Activated CD4-positive, alpha-beta memory T cell treated with anti-CD3 and anti-CD28 coated beads for 36 hours (primary cell): ENCODE results near the gene RALGPS1. TPM values are rescaled to one million over a fixed set of nuclear protein-coding genes. Genes with fewer than 3 reads are reported as not detected.

ENCODE experiments used
- CTCF ChIA-PET: fragments of 350-600 bp; sonication (Branson Sonifier 250); formaldehyde crosslinking; loops from one replicate; lab custom pipeline; 2021; ENCODE audit warnings: antibody characterized with exemption, inconsistent platforms; lab: Charles Lee
- POLR2A ChIA-PET: fragments of 350-600 bp; sonication (Branson Sonifier 250); formaldehyde crosslinking; loops from one replicate; lab custom pipeline; 2021; ENCODE audit warnings: antibody characterized with exemption; lab: Charles Lee
- DNase-seq: peaks from one replicate; pipeline ENCODE4 v3.0.0-alpha.2; 2020
- H3K27ac Mint-ChIP-seq: one replicate; pipeline ENCODE4 v1.8.0; 2021; ENCODE audit warnings: mixed read lengths
- H3K27me3 Mint-ChIP-seq: one replicate; pipeline ENCODE4 v1.8.0; 2021; ENCODE audit warnings: mixed read lengths
- H3K36me3 Mint-ChIP-seq: one replicate; pipeline ENCODE4 v1.8.0; 2021; ENCODE audit warnings: mixed read lengths
- H3K4me1 Mint-ChIP-seq: one replicate; pipeline ENCODE4 v1.8.0; 2021; ENCODE audit warnings: low read depth, mixed read lengths
- H3K4me3 Mint-ChIP-seq: one replicate; pipeline ENCODE4 v1.8.0; 2021; ENCODE audit warnings: mild to moderate bottlenecking, mixed read lengths
- H3K9me3 Mint-ChIP-seq: one replicate; pipeline ENCODE4 v1.8.0; 2021; ENCODE audit warnings: mixed read lengths
- intact Hi-C: fragments of 100-400 bp; cut with micrococcal nuclease; formaldehyde crosslinking; loops from one replicate; pipeline ENCODE4 v1.15.1; 2023
- total RNA-seq, 2 experiments: library from RNA; stranded (reverse); gene quantifications; one replicate each; pipeline ENCODE4 v1.2.3, GENCODE V29; 2021

The RALGPS1 gene
- total RNA-seq, 2 experiments from 2014 or later = 2.1 to 3.1 TPM

DNA sequence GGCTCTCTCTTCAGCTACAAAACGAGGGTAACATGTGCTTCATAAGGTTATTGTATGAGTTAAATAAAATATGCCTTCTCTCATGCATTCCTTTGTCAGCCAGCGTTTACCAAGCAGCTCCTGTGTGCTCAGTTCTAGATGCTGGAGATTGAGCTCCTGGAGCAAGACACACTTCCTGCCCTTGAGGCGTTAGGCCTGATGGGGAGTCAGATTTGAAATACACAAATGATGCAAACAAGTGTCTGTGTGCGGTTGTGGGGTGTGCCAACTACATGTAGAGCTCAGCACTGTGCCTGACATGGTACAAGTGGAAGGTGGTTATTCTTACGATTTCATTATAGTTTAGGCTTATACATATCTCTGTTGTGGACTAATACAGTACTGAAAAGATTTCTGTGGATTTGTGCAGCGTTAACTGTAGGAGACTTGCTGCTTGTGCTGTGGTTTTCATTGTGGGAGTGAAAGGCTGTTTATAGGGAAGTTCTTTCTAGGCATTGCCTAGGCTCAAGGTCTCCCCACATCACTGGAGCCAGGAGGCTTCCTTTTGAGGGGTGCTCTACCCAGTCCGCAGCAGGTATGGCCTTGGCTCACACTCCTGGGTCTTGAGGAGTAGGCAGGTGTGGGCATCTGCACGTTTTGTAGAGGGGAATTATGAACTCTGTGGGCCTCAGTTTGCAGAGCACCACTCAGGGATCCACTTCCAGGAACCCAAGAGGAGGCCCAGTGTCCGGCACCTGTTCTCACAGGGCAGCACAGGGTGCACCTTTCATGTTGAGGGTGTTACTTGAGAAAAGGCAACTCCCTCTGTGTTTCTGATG is 247.7 kb downstream of the RALGPS1 start:
- peak; percentile 56 for DNase-seq
- H3K36me3 Mint-ChIP-seq = no peaks in the 10 kb centered on the region
- ChIA-PET POLR2A (interaction anchor here (1.0 kb wide), 1 partner anchor 157 kb away, joined by 4 read pairs; no protein-coding TSS in a partner anchor), CTCF (interaction anchor here (1.0 kb wide), 1 partner anchor 221 kb away, joined by 3 read pairs; no protein-coding TSS in a partner anchor)
- H3K4me3 Mint-ChIP-seq = no peak overlapping the region
- intact Hi-C loops = no loop called here
- peaks cover 26% of the 10 kb centered on the region for H3K4me1 Mint-ChIP-seq
- peaks cover under 1% of the 10 kb centered on the region for H3K27me3 Mint-ChIP-seq
- H3K27ac Mint-ChIP-seq = no peak overlapping the region
- no peaks in the 10 kb centered on the region for H3K9me3 Mint-ChIP-seq

DNA sequence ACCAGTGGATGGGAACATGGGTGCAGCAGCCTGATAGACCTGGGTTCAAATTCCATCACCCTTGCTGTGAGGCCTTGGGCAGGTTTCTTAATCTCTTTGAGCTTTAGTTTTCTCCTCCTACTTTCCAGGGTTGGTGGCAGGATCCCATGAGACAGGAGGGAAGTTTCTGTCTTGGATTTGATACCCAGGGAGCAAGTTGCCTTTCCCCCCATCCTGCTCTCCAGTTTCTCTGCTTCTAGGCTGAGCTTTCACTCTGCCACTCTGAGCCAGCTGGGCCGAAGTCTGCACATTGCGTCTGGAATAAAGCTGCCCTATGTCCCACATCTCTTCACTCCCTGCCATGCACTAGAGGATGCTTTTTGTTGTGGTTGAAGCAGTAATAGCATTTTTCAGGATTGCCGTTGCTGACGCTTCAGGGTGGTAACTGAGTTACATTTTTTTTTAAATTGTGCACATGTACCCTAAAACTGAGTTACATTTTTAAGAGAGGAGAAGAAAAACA is 248.3 kb downstream of the RALGPS1 start:
- H3K27me3 Mint-ChIP-seq = no peaks in the 10 kb centered on the region
- intact Hi-C loops = no loop called here
- POLR2A ChIA-PET = no interaction called here

DNA sequence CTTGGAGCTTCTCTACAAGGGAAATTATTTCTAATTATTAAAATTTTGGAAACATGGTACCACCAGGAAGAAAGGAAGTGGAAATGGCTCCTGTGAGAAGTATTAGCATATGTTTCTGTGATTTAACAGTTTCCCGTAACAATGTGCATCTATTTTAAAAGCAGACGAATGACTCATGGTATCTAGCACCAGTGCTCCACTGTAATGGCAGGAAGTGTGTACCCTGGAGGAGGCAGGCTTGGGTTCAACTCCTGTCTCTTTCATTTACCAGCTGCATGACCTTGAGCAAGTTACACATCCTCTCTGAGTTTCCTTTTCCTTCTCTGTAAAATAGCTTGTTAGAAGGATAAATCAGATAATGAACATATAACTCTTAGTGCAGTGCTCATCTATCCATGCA is 248.8 kb downstream of the RALGPS1 start:
- no peak overlapping the region for H3K27ac Mint-ChIP-seq
- CTCF ChIA-PET = interaction anchor here (0.6 to 1.0 kb wide), 2 partner anchors 223 to 337 kb away, joined by 3 read pairs; no protein-coding TSS in a partner anchor

More for the DNA sequence above, 248.3 kb downstream of the RALGPS1 start:
- Mint-ChIP-seq H3K27ac (no peak overlapping the region), H3K36me3 (no peaks in the 10 kb centered on the region), H3K4me1 (peaks cover 26% of the 10 kb centered on the region), H3K9me3 (no peaks in the 10 kb centered on the region), H3K4me3 (no peak overlapping the region)
- CTCF ChIA-PET = interaction anchor here (1.0 kb wide), 1 partner anchor 222 kb away, joined by 3 read pairs; no protein-coding TSS in a partner anchor
- DNase-seq = no peak

DNA sequence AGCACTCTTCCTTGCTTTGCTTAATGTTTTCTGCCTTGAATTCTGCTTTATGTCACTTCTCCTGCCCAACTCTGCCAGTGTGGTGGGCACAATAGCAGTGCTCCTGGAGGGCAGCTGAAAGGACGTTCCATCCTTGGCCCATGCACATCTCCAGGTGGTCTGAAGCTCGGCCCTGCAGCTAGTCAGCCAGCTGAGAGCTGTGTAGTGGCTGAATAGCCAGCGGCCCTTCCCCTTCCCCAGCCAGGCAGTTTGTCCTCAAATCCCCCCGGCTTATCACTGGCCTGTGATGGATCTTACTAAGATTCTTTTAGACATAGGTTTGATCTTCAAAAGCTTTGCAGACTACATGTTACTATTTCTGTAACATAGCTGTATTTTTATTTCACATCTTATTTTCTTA is 250.5 kb downstream of the RALGPS1 start:
- DNase-seq = peak; percentile 4
- intact Hi-C loops = no loop called here
- no peaks in the 10 kb centered on the region for H3K9me3 Mint-ChIP-seq
- ChIA-PET POLR2A (no interaction called here), CTCF (interaction anchor here (0.9 to 1.7 kb wide), 4 partner anchors 48 to 200 kb away, joined by 3 to 5 read pairs (median 4); no protein-coding TSS in a partner anchor)
- no peak overlapping the region for H3K27ac Mint-ChIP-seq
- no peaks in the 10 kb centered on the region for H3K36me3 Mint-ChIP-seq
- no peak overlapping the region for H3K4me3 Mint-ChIP-seq
- no peaks in the 10 kb centered on the region for H3K27me3 Mint-ChIP-seq
- peaks cover 26% of the 10 kb centered on the region for H3K4me1 Mint-ChIP-seq

More for the DNA sequence above, 248.8 kb downstream of the RALGPS1 start:
- Mint-ChIP-seq H3K4me1 (peaks cover 26% of the 10 kb centered on the region), H3K4me3 (no peak overlapping the region), H3K36me3 (no peaks in the 10 kb centered on the region), H3K9me3 (no peaks in the 10 kb centered on the region), H3K27me3 (no peaks in the 10 kb centered on the region)
- peak; percentile 39 for DNase-seq
- POLR2A ChIA-PET = no interaction called here
- intact Hi-C loops = no loop called here

DNA sequence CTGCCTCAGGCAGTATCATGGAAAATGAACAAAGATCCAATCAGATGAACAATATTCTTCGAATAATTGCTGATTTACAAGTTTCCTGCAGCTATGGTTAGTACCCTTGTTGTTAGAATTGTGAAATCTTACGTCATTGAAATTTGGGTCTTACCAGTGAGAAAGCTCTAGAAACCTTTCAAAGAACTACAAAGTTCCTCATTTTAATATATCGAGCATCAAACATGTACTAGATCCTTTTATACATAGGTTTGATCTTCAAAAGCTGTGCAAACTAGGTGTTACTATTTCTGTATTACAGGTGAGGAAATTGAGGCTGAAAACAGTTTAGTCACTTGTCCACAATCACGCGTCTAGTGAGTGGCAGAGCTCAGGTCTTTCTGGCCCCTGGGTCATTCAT is 251.5 kb downstream of the RALGPS1 start:
- no peak for DNase-seq
- intact Hi-C loops = no loop called here
- no peak overlapping the region for H3K4me3 Mint-ChIP-seq
- H3K36me3 Mint-ChIP-seq = no peaks in the 10 kb centered on the region
- H3K4me1 Mint-ChIP-seq = peaks cover 26% of the 10 kb centered on the region
- H3K27me3 Mint-ChIP-seq = no peaks in the 10 kb centered on the region
- no peaks in the 10 kb centered on the region for H3K9me3 Mint-ChIP-seq
- H3K27ac Mint-ChIP-seq = no peak overlapping the region
- ChIA-PET CTCF (interaction anchor here (1.7 kb wide), 1 partner anchor 48 kb away, joined by 4 read pairs; no protein-coding TSS in a partner anchor), POLR2A (no interaction called here)

DNA sequence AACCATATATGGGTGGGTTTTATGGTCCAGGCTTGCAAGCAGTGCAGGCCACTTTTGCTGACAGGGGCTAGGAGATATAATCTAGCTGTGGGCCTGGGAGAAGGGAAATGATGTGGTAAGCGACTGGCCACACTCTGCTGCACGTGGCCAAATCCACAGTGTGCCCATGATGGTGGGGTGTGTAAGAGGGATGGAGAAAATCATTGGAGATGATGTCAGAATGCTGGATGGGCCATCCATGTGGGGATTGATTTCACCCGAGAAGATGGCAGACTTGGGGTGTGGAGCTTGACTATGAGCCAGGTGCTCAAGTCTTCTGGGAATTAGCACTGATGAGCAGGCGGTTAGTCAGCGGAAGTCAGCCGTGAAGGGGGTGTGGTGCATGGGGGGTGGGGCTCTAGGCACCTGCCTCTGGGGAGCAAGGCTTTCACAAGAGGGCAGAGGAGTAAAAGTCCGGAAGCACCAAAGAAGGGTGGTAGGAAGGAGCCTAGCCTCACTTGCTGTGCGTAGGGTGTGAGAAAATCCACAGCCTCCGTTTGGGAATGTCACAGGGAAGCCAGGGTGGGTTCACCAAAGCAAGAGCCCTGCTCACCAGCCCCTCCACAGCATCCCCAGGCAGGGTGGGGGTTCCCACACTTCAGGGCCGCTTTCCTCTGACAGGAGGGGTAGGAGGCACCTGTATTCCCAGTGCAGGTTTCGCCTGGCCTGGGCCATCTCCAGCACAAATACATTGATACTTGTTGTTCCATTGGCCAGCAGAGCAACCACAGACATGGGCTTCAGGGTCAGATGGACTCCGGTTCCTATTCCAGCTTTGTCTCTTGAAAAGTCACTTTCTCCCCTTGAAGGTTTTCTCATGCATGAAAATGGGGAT is 252.3 kb downstream of the RALGPS1 start:
- Mint-ChIP-seq H3K27me3 (no peaks in the 10 kb centered on the region), H3K4me1 (peaks cover 21% of the 10 kb centered on the region), H3K27ac (no peak overlapping the region), H3K4me3 (no peak overlapping the region), H3K36me3 (no peaks in the 10 kb centered on the region), H3K9me3 (no peaks in the 10 kb centered on the region)
- ChIA-PET POLR2A (no interaction called here), CTCF (interaction anchor here (1.7 kb wide), 1 partner anchor 48 kb away, joined by 4 read pairs; no protein-coding TSS in a partner anchor)
- DNase-seq = peak; percentile 32
- intact Hi-C loops = no loop called here

DNA sequence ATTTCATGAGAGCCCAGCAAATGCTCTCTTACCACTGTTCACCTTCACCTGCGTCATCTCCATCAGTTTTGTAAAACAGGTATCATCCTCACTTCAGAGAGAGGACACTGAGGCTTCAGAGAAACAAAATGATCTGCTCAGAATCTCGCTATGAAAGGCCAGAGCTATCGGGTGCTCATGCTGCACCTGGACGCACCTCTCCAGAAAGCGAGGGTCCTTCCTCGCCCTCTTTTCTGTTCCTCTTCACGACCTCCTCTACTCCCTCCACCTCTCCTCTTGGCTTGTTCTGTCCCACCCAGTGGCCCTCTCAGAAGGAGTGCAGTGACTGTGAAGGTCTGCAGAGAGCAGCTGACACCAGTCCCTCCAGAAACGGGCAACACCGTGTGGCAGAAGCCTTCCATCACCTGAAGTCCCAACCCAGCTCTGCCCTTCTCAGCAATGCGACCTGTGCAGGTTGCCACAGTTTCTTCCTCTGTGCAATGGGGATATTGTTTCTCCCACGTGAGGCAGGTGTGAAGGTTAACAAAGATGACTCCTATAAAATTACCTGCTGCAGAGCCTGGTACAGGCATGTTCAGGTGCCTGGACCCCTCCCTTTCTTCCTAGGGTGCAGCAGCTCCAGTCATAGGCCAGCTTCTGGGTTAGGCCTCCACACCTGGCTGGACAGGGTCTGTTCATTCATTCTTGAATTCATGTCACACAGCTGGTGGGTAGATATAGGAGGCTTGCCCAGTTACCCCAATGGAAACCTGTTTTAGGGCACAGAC is 253.2 kb downstream of the RALGPS1 start:
- intact Hi-C loops = no loop called here
- Mint-ChIP-seq H3K27ac (no peak overlapping the region), H3K4me3 (no peak overlapping the region), H3K4me1 (peaks cover 13% of the 10 kb centered on the region), H3K9me3 (no peaks in the 10 kb centered on the region), H3K27me3 (no peaks in the 10 kb centered on the region), H3K36me3 (no peaks in the 10 kb centered on the region)
- peak; percentile 3 for DNase-seq
- ChIA-PET CTCF (interaction anchor here (0.9 kb wide), 1 partner anchor 8 kb away, joined by 5 read pairs; no protein-coding TSS in a partner anchor), POLR2A (no interaction called here)

DNA sequence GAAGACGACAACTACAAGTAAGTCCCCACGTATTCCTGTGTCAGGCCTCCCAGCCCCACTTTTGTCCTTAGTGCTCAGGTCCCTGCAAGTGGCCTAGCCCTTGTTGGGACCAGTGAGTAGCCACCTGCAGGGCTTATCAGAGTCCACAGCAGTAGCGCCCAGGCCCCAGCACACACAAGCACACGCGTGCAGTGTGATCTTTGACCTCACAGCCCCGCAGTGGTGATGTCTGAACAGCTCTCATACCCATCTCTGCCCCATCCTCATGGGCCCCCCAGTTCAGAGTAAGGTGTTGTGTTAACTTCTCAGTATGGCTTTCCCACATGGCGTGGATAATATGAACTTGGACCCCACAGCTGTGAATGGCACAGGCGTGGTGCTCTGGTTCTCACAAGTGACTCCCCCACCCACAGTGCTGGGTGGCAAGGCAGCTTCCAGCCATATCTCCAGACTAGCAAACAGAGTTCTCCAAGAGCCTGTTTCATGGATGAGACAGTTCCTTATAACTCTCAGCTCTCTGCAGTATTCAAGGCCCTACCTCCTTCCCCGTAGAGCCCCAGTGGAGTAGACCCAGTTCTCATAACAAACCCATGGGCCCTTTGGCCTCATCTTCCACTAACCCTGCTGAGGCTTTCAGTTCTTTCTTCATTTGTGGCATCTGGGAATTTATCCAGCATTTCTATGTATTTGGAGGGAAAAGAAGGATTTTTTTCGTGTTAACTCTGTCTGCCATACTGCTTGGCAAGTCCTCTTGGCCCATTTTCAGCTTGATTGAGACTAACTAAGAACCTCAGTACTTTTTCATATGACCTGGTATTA is 254.4 kb downstream of the RALGPS1 start:
- Mint-ChIP-seq H3K36me3 (no peaks in the 10 kb centered on the region), H3K27ac (no peak overlapping the region), H3K4me3 (no peak overlapping the region), H3K4me1 (peaks cover 2% of the 10 kb centered on the region), H3K9me3 (no peaks in the 10 kb centered on the region), H3K27me3 (no peaks in the 10 kb centered on the region)
- CTCF ChIA-PET = interaction anchor here (0.9 kb wide), 1 partner anchor 10 kb away, joined by 5 read pairs; no protein-coding TSS in a partner anchor
- DNase-seq = peak; percentile 4
- intact Hi-C loops = no loop called here
- POLR2A ChIA-PET = no interaction called here

DNA sequence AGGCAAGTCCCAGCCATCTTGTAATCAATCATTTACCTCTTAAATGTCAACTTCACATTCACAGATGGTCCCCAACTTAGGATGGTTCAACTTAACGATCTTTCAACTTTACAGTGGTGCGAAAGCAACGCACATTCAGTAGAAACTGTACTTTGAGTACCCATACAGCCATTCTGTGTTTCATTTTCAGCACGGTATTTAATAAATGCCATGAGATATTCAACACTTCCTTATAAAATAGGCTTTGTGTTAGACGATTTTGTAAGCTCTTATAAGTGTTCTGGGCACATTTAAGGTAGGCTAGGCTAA is 254.9 kb downstream of the RALGPS1 start:
- no peak overlapping the region for H3K4me3 Mint-ChIP-seq
- no peaks in the 10 kb centered on the region for H3K36me3 Mint-ChIP-seq
- intact Hi-C loops = no loop called here
- H3K27ac Mint-ChIP-seq = no peak overlapping the region
- DNase-seq = no peak
- peaks cover 2% of the 10 kb centered on the region for H3K4me1 Mint-ChIP-seq
- no peaks in the 10 kb centered on the region for H3K27me3 Mint-ChIP-seq
- POLR2A ChIA-PET = no interaction called here
- H3K9me3 Mint-ChIP-seq = no peaks in the 10 kb centered on the region
- CTCF ChIA-PET = no interaction called here

DNA sequence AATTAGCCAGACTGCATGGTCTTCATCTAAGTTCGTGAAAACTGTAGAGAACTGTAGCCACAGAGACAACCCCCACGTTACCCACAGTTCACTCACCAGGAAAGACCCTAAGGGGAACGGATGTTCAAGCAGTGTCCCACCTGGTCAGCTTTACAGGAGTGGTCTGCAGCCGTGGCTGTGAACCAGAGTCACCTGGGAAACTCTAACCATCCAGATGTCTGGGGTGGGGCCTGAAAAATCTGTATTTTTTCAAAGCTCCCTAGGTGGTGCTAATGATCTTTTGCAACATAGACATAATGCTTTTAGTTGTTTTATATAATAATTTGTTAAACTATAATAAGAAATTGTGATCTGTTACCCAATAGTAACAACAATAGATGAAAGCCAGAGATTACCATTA is 255.5 kb downstream of the RALGPS1 start:
- Mint-ChIP-seq H3K9me3 (no peaks in the 10 kb centered on the region), H3K27me3 (no peaks in the 10 kb centered on the region), H3K27ac (no peak overlapping the region), H3K4me3 (no peak overlapping the region), H3K4me1 (peaks cover 2% of the 10 kb centered on the region), H3K36me3 (no peaks in the 10 kb centered on the region)
- ChIA-PET CTCF (no interaction called here), POLR2A (no interaction called here)
- no peak for DNase-seq
- intact Hi-C loops = no loop called here

DNA sequence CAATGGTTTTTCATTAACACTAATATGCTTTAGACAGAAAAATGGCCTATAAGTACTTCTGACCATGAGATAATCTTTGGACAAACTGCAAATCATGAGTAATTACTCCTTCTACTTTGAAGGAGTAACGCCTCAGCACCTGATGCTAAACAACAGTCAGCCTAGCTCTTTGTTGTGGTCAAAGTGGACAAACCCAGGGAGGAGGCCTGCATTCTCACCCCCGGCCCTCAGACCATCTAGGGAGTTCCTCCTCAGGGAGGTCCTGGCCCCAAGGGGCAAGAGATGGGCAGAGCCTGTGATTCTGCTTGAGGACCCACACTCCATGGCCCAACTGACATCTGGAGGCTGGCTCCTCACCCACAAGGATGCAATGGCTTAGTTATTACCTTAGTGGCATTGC is 256.1 kb downstream of the RALGPS1 start:
- H3K9me3 Mint-ChIP-seq = no peaks in the 10 kb centered on the region
- H3K4me1 Mint-ChIP-seq = peaks cover 2% of the 10 kb centered on the region
- CTCF ChIA-PET = no interaction called here
- peak; percentile 3 for DNase-seq
- H3K27ac Mint-ChIP-seq = no peak overlapping the region
- H3K4me3 Mint-ChIP-seq = no peak overlapping the region
- no peaks in the 10 kb centered on the region for H3K27me3 Mint-ChIP-seq
- POLR2A ChIA-PET = no interaction called here
- no peaks in the 10 kb centered on the region for H3K36me3 Mint-ChIP-seq
- intact Hi-C loops = no loop called here
